Measurements from ENCODE around the gene RNFT2.

DNA sequence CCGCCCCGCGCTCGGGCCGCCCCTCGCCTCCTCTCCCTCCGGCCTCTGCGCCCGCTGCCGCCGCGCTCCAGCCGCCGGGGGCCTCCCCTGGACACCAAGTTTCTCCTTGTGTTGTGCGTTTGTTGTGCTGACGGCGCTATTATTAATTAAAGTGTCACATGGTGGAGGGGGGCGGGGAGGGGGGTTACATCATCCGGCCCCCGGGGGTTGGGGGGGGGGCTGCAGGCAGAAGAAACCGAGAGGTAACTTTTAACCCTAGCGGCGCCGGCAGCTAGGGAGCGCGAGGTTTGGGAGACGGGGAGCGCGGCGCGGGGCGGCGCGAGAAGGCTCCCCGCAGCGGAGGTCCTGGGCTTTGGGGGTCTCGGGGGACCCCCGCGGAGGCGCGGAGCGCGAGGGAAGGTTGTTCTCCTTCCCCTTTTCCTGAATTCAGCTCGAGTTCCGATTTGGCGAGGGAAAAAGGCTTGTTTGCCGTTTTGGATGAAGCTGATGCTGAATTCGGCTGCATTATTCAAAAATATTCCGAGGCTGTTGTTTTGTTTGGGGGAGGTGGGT, 143.3 kb downstream of the RNFT2 start, which contains the start of gene HRK:
- TF ChIP-seq, protein P1, sequence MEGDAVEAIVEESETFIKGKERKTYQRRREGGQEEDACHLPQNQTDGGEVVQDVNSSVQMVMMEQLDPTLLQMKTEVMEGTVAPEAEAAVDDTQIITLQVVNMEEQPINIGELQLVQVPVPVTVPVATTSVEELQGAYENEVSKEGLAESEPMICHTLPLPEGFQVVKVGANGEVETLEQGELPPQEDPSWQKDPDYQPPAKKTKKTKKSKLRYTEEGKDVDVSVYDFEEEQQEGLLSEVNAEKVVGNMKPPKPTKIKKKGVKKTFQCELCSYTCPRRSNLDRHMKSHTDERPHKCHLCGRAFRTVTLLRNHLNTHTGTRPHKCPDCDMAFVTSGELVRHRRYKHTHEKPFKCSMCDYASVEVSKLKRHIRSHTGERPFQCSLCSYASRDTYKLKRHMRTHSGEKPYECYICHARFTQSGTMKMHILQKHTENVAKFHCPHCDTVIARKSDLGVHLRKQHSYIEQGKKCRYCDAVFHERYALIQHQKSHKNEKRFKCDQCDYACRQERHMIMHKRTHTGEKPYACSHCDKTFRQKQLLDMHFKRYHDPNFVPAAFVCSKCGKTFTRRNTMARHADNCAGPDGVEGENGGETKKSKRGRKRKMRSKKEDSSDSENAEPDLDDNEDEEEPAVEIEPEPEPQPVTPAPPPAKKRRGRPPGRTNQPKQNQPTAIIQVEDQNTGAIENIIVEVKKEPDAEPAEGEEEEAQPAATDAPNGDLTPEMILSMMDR (IDR thresholded peaks at IDR 0.05 in 4 of 5, conservative IDR thresholded peaks at IDR 0.05 in 1 of 5), result no peak
- TF ChIP-seq POLR2A (IDR thresholded peaks at IDR 0.05), result no peak
